Measurements from ENCODE around the gene RNASE13.
A peak's percentile ranks its signal among the peaks of the same experiment; 100 is the strongest.

The RNASE13 gene, protein sequence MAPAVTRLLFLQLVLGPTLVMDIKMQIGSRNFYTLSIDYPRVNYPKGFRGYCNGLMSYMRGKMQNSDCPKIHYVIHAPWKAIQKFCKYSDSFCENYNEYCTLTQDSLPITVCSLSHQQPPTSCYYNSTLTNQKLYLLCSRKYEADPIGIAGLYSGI

DNA sequence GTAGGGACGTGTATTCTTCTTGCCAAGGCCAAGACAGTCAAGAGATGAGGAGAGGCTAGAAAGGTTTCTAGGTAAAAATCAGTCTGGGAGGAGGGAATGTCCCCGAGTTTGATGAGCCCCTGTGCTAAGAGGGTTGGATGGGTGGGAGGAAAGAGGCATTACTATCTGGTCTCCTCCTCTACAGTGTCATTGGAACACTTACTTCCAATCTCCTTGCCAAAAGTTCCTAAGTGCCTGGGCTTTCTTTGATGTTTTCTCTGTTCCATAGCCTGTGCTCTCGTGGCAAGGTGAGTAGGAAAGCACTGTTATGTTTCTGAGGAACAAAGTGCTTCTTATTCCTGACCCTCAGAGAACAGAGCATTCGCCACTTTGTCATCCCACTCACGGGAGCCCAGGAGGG, at the start of gene RNASE13:
RNASE13 (minus strand) TSS at position 101 of the 400 bp plus-strand sequence. CDS start 519 bp downstream, outside the sequence.
- no peak for DNase-seq

DNA sequence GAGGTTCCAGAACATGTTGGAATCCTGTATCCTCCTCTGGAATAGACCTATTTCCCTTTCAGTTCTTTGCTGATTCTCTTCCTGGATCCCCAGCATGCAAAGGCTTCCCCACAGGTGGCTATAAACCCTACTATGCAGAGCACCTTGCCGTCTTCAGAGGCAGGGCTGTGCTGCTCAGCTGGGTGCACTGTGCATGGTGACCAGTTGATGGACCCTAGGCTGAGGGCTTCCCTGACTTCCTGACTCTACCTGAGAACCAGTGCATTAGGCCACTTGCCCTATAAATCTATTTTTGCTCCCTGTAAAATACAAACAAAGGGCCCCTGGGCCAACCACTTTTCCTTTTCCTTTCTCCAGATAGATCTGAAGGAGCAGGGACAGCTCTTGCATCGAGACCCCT, 49.8 kb upstream of the RNASE13 start:
- no peak for DNase-seq

DNA sequence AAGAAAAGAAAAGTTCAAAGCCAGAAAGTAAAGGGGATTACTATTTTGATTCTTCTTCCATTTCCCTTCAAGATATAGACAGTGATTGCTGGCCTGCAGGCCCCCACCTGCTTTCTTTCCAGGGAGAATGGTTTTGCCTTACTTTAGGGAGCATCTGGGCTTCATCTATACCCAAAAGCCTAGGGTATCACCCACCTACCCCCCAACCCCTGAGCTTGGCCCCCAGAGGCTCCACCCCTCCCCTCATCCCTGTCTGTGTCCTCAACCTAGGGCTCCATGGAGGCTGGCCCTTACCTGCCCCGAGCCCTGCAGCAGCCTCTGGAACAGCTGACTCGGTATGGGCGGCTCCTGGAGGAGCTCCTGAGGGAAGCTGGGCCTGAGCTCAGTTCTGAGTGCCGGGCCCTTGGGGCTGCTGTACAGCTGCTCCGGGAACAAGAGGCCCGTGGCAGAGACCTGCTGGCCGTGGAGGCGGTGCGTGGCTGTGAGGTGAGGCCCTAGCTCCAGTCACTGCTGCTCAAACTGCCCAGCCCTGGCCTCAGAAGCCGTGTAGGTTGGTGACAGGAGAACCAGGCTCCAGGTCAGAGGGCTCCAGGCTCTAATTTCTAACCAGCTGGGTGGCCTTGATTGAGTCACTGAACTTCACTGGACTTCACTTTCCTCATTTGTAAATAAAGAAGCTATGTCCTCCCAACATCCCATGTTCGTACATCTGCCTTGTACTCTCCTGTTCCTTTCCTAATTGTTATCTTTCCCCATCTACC, 49.1 kb upstream of the RNASE13 start:
- no peak for DNase-seq

DNA sequence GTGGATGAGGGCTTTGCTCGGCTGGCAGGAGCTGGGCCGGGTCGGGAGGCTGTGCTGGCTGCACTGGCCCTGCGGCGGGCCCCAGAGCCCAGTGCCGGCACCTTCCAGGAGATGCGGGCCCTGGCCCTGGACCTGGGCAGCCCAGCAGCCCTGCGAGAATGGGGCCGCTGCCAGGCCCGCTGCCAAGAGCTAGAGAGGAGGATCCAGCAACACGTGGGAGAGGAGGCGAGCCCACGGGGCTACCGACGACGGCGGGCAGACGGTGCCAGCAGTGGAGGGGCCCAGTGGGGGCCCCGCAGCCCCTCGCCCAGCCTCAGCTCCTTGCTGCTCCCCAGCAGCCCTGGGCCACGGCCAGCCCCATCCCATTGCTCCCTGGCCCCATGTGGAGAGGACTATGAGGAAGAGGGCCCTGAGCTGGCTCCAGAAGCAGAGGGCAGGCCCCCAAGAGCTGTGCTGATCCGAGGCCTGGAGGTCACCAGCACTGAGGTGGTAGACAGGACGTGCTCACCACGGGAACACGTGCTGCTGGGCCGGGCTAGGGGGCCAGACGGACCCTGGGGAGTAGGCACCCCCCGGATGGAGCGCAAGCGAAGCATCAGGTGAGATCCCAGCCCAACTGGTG, 47.0 kb upstream of the RNASE13 start:
- no peak for DNase-seq

DNA sequence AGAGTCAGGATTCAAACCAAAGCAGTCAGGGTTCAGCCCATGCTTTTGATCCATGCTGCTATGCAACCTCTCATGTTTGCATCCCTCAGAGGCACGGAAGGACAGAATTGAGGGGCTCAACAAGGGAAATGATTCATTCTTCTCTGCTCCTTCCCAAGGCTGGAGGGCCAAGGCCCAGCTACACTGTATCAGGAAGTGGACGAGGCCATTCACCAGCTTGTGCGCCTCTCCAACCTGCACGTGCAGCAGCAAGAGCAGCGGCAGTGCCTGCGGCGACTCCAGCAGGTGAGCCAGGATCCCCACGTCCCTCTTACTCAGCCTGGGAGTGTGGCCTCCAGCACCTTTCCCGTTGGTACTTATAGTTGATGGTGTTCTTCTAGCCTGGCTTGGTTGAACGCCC, 44.1 kb upstream of the RNASE13 start:
- no peak for DNase-seq

DNA sequence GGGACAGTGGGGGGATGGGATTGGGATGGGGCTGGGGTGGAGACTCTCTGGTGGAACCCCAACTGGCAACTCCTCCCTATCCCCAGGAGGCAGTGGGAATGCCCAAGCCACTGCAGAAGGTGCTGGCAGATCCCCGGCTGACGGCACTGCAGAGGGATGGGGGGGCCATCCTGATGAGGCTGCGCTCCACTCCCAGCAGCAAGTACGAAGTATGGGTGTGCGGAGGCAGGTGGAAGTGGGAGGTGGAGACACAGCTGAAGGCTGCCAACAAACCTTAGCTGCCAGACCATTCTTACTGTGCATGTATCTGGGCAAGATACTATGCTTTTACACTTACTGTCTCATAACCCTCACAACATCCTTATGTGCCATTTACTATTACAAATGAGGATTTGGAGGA, 43.7 kb upstream of the RNASE13 start:
- DNase-seq = no peak

DNA sequence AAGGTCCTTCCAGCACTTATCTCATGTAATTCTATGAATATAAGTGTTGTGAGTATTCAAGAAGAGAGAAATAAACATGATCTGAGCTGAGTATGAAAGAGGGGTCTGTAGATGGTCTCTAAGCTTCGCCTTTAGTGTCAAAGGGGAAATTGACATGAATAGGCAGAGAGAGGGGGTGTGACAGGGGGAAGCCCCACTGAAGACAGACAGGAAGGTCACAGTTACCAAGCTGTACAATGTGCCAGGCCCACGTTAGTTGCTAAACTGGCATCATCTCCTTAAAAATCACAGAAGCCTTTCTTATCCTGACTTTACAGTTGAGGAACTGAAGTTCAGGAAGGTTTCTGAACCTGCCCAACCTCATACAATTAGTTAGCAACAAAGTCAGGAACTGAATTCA, 43.1 kb upstream of the RNASE13 start:
- no peak for DNase-seq

DNA sequence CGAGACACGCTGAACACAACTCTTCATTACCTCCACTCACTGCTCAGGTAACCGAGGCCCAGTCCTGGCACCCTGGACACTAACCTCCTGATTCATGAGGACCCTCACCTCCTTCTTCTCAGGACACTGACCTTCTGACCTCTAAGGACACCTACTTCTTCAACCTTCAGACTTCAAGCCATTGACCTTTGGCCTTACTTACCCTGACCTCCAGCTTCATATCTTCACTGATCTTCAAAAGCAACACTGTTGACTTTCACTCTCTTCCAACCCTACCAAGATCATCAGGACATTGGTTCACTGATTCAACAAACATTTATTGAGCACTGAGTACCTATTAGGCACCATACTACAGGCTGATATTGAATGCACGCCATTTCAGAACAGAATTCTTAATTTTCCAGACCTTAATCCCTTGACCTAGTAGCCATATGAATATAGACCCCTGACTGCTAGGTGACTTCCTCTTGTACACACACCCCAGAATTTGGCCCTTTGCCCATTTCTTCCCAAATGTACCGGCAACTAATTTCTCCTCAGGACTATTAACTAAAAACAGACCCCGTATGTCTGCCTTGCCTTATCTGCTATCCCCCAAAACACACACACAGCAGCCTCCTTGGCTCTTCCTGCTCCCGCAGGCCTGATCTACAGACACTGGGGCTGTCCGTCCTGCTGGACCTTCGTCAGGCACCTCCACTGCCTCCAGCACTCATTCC, 41.3 kb upstream of the RNASE13 start:
- no peak for DNase-seq

DNA sequence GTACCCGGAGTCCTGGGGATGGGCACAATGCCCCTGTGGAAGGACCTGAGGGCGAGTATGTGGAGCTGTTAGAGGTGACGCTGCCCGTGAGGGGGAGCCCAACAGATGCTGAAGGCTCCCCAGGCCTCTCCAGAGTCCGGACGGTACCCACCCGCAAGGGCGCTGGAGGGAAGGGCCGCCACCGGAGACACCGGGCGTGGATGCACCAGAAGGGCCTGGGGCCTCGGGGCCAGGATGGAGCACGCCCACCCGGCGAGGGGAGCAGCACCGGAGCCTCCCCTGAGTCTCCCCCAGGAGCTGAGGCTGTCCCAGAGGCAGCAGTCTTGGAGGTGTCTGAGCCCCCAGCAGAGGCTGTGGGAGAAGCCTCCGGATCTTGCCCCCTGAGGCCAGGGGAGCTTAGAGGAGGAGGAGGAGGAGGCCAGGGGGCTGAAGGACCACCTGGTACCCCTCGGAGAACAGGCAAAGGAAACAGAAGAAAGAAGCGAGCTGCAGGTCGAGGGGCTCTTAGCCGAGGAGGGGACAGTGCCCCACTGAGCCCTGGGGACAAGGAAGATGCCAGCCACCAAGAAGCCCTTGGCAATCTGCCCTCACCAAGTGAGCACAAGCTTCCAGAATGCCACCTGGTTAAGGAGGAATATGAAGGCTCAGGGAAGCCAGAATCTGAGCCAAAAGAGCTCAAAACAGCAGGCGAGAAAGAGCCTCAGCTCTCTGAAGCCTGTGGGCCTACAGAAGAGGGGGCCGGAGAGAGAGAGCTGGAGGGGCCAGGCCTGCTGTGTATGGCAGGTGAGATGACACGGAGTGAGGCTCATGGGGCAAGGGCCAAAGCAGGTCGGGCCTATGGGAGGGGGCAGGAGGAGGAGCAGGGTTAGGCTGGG, 40.0 kb upstream of the RNASE13 start:
- no peak for DNase-seq

DNA sequence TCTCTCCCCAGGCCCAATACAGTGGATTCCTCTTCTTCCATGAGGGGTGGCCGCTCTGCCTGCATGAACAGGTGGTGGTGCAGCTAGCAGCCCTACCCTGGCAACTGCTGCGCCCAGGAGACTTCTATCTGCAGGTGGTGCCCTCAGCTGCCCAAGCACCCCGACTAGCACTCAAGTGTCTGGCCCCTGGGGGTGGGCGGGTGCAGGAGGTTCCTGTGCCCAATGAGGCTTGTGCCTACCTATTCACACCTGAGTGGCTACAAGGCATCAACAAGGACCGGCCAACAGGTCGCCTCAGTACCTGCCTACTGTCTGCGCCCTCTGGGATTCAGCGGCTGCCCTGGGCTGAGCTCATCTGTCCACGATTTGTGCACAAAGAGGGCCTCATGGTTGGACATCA, 39.3 kb upstream of the RNASE13 start:
- no peak for DNase-seq

DNA sequence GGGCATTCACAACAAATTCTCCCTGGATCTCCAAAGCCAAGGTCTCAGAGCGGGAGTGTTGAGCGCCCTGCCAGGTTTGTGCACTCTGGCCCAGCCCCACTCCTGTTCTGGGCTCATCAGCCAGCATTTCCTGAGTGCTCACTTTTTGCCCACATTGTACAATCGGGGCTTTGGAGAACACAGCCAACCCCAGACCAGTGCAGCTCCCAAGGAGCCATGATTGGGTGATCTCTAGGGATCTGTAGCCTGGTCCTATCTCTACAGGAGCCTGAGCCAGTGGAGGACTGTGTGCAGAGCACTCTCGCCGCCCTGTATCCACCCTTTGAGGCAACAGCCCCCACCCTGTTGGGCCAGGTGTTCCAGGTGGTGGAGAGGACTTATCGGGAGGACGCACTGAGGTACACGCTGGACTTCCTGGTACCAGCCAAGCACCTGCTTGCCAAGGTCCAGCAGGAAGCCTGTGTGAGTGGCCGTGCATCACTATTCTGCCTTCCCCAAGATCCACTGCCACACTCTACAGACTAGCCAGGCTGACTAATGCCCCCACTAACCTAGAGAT, 38.3 kb upstream of the RNASE13 start:
- DNase-seq = no peak

DNA sequence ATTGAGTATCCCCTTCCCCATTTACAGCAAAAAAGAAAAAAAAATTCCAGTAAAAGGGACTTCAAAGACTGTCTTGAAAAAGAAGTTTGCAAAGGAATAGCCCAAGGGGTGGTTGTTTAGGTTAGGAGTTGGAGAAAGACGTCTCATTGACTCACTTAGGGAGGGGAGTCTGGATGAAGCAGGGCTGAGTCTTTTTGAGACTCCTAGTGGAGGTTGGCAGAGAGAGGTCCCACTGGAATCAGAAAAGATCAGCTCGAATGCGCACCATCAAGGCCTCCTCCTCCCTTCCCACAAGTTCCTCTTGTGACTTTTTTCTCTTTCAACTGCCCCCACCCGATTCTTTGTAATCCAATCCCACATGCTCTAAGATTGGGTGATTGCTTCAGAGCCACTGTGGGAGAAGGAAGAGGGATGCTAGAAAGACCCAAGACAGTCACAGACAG, 37.4 kb upstream of the RNASE13 start:
- DNase-seq = peak in 1 of 2 donors; percentile 36

DNA sequence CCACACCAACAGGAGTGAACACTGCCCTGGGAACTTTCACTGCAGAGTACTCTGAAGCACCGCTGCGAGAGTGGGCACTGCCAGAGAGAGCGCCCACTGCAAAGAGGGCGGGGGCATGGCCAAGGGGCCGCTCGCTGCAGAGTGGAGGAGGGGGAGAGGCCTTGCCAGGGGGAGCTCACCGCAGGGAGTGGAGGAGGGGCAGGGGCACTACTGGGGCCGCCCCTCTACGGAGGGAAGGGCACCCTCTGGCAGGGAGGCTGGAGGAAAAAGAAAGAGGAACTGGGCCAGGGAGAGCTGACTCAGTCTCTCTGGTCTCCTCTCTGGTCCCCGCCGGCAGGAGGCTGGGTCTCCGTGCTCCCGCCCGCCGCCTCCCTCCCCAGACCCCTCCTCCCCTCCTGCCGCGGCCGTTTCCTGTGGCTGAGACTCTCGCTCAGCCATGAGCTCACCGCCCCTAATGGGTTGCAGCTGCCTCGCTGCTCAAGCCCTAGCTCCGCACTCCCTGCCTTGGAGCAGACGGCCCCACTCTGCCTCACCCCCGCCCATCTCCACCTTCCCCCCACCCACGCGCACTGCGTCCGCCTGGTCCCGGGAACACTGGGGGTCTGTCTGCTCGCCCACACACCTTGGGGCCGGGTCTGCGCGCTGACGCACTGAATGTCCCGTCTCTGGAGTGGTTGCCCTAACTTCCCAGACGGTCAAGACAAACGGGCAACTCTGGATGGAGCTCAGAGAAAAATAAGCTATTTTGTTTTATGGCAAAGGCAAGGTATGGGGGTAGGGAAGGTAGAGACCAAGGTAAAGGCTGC, 36.8 kb upstream of the RNASE13 start:
- DNase-seq = peak; percentile 35 to 76

DNA sequence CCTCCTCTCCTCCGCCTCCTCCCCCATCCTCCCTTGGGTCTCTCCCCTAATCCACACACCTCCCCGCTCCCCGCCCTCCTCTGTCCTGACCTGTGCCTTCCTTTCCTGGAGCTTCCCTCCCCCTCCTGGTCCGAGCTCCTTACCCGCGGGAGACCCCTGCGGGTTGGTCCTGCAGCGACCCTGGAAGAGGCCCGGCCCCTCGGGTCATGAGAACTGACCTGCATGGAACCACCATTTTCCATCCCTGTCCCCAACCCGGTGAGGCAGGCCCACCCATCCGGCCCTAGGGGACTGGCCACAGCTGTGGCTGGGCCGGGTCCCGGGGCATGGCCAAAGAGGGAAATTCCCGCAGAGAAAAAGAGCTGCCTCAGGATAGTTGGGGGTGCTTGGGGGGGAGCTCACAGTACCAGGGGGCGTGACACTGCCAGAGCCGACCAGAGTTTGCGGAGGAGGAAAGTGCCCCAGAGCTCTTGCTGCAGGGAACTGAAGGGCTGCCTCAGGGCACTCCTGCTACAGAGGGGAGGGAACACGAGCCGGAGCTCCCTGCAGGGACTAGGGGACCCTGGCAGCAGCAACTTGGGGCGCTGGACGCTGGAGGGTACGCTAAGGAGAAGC, 36.1 kb upstream of the RNASE13 start:
- peak; percentile 11 to 68 for DNase-seq

DNA sequence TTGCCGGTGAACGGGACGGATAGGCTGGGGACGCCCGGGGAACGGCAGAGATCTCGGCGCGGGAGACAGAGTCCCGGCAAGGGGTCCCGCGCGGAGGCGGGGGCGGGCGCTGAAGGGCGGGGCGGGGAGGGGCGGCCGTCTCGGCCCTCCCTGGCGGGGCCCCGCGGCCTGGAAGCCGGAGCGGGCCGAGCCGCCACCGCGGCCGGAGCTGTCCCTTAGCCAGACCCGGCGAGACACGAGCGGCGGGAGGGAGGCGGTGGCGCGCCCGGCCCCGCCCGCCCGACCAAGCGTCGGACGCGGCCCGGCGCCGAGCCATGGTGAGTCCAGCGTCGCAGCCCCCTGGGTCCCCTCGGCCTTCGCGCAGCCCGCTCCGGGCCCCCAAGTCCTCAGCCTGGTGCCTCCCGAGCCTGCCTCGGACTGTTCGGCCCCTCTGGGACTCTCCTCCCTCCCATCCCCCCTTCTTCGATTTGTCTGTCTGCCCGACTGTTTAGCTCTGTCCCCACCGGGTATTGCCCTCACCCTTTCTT, 35.5 kb upstream of the RNASE13 start, which contains the start of gene ARHGEF40:
ARHGEF40 (plus strand) TSS at position 222 of the 527 bp plus-strand sequence; CDS start at position 315, 93 bp downstream.
- DNase-seq = peak; percentile 72 to 73

DNA sequence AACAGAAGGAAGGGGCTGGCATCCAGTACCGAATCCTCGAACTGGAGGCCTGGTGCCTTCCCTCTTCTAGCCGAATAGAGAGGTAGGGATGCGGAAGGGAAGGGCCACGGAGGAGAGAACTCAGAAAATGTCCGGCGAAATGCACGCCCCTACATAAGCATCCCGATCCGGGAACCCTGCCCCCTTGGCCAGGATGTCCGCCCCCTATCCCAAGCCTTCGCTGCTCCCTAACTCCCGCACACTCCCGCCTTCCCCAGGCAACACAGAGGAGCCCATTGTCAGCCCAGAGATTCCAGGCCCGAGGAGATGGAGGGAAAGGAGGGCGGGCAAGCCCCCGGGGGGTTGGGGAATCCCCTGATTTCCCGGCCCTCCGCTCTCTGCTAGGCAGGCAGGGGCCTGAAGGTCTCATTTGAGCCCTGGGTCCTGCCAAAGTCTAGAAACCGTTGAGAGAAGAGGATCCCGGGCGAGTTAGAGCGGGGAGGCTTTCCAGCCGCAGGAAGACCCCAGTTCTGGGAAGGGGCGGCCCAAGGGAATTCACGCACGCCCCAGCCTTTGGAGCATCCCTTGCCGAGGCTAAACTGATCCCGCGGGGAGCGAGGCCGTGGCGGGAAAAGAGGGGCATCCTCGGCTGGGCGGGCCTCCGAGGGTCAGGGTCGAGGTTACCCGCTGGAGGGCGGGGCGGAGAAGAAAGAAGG, 34.9 kb upstream of the RNASE13 start:
- peak; percentile 68 to 78 for DNase-seq

DNA sequence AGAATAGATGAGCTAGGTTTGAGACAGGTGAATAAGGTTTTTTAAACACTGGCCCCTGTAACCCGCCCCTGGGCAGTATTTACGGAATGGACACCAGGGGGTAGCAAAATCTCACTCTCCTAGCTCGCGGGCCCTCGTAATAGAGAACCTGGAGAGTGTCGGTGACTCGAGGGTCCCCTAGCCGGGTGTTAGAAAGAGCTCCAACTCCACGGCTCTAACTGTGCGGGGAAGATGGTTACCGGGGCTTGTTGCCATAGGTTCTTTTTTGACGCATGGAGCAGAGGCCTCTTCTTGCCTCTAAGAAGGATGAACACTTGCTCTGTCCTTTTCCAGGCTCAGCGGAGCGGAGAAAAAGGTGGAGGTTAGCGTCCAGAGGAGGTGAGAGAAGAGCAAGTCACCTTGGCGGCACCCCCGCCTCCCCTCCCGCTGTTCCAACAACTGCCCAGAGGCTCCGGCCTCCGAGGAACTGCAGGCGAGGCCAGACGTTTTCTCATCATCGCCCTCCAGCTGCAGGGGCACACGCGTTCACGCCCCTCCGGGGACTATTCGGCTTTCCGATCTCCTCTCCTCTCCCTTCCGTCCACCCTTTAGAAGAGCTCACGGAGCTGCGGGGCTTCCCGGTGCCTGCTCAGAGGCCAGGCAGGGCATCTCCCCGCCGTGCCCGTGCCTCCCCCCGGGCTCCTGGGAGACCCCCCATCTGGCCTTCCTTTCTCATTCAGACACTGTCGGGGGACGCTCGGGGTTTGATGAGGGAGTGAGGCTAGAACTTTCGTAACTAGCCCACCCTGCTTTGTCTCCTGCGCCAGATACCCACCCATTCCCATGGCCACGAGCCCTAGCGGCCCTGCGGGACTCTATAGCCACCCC, 34.1 kb upstream of the RNASE13 start:
- peak; percentile 40 to 57 for DNase-seq

DNA sequence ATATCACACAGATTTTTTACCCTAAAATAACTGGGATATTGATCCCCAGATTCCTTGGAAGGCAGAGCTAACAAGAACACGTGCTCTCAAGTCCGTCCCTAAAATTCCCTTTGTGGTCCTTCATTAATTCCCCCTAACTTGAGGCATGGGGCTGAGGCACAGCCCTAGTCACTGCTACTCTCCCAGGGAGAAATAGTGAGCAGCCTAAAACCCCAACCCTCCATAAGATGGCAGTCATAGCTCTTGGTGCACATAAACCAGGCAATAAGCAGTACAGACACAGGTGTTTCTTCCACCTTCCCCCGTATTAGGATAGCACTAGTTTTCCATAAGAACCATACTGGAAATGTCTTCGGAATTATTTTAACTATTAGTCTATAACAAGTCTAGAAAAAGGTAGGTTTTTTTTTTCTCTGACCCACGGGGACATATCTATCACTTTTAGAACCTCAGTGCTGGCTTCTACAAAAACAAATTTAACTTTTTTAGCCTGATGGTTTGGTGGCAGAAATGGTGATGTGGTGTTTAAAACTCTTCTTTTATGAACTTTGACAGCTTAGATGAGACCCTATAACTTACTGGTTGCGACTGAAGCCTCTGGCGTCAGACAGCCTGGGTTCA, 32.4 kb upstream of the RNASE13 start:
- no peak for DNase-seq

Data from hippocampal formation (tissue), 2 donors.